ENCODE results near the gene CUEDC1. TPM values are rescaled to one million over a fixed set of nuclear protein-coding genes. Genes with fewer than 3 reads are reported as not detected.

The CUEDC1 gene
- total and polyA plus RNA-seq, 2 of the 13 experiments (the other 11 are each of a cell fraction or from before 2014, with no cell fraction given), result 7.4 to 12.9 TPM

DNA sequence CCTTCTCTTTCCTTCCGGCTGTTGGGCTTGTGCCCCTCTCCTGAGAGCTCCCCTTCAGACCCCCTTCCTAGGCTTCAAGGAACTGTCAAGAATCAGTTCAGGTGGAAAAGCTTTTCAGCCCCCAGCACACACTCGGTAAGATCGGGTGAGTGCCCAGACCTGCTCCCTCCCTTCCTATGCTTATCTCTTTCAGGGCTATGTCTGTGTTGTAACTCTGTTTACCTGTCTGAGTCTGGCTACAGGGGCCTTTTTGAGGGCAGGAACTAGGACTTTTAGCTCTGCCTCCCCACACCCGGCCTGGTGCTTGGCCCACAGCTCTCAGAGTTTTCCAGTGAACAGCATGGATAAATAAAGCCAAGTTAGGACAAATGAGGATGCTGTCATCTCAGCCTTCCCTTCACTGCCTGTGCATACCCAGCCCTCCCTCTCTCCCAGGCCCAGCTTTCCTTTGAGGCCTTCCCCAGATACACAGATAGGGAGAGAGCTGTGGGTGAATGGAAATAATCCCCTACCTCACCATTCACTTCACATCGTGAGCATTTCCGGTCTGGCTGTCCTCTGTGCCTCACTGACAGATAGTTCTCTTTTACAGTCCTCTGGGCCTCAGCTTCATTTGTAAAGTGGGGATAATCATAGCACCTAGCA, 99.7 kb downstream of the CUEDC1 start (continued):
- TF ChIP-seq, protein P1, sequence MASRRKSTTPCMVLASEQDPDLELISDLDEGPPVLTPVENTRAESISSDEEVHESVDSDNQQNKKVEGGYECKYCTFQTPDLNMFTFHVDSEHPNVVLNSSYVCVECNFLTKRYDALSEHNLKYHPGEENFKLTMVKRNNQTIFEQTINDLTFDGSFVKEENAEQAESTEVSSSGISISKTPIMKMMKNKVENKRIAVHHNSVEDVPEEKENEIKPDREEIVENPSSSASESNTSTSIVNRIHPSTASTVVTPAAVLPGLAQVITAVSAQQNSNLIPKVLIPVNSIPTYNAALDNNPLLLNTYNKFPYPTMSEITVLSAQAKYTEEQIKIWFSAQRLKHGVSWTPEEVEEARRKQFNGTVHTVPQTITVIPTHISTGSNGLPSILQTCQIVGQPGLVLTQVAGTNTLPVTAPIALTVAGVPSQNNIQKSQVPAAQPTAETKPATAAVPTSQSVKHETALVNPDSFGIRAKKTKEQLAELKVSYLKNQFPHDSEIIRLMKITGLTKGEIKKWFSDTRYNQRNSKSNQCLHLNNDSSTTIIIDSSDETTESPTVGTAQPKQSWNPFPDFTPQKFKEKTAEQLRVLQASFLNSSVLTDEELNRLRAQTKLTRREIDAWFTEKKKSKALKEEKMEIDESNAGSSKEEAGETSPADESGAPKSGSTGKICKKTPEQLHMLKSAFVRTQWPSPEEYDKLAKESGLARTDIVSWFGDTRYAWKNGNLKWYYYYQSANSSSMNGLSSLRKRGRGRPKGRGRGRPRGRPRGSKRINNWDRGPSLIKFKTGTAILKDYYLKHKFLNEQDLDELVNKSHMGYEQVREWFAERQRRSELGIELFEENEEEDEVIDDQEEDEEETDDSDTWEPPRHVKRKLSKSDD (CRISPR knock-in tag; IDR thresholded peaks at IDR 0.05; ENCODE audit: low read depth), result no peak
- TF ChIP-seq, protein P2, sequence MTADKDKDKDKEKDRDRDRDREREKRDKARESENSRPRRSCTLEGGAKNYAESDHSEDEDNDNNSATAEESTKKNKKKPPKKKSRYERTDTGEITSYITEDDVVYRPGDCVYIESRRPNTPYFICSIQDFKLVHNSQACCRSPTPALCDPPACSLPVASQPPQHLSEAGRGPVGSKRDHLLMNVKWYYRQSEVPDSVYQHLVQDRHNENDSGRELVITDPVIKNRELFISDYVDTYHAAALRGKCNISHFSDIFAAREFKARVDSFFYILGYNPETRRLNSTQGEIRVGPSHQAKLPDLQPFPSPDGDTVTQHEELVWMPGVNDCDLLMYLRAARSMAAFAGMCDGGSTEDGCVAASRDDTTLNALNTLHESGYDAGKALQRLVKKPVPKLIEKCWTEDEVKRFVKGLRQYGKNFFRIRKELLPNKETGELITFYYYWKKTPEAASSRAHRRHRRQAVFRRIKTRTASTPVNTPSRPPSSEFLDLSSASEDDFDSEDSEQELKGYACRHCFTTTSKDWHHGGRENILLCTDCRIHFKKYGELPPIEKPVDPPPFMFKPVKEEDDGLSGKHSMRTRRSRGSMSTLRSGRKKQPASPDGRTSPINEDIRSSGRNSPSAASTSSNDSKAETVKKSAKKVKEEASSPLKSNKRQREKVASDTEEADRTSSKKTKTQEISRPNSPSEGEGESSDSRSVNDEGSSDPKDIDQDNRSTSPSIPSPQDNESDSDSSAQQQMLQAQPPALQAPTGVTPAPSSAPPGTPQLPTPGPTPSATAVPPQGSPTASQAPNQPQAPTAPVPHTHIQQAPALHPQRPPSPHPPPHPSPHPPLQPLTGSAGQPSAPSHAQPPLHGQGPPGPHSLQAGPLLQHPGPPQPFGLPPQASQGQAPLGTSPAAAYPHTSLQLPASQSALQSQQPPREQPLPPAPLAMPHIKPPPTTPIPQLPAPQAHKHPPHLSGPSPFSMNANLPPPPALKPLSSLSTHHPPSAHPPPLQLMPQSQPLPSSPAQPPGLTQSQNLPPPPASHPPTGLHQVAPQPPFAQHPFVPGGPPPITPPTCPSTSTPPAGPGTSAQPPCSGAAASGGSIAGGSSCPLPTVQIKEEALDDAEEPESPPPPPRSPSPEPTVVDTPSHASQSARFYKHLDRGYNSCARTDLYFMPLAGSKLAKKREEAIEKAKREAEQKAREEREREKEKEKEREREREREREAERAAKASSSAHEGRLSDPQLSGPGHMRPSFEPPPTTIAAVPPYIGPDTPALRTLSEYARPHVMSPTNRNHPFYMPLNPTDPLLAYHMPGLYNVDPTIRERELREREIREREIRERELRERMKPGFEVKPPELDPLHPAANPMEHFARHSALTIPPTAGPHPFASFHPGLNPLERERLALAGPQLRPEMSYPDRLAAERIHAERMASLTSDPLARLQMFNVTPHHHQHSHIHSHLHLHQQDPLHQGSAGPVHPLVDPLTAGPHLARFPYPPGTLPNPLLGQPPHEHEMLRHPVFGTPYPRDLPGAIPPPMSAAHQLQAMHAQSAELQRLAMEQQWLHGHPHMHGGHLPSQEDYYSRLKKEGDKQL (CRISPR knock-in tag; IDR thresholded peaks at IDR 0.05; ENCODE audit: low read depth), result peak; percentile 77
- TF ChIP-seq ZNF530 (CRISPR knock-in tag; IDR thresholded peaks at IDR 0.05; ENCODE audit: low read depth) (no peak), SMARCC2 (IDR thresholded peaks at IDR 0.05) (no peak), ZNF891 (CRISPR knock-in tag; IDR thresholded peaks at IDR 0.05) (no peak), RFX5 (IDR thresholded peaks at IDR 0.05; ENCODE audit: low read depth, low read length) (no peak), HNF4G (IDR thresholded peaks at IDR 0.05; ENCODE audit: borderline replicate concordance, low read depth, low read length) (peak; percentile 61; the same call in 1 of the 2 replicates), HNF4G (CRISPR knock-in tag; IDR thresholded peaks at IDR 0.05; ENCODE audit: borderline replicate concordance, low read depth) (no peak), ZNF549 (CRISPR knock-in tag; IDR thresholded peaks at IDR 0.05) (no peak), ZBTB7A (CRISPR knock-in tag; IDR thresholded peaks at IDR 0.05) (peak; percentile 64; the same call in 1 of the 2 replicates), ZSCAN31 (CRISPR knock-in tag; IDR thresholded peaks at IDR 0.05; ENCODE audit: low read depth) (0 out of 2 replicates have a peak, but pooled peaks have one; percentile 49), PPARG (CRISPR knock-in tag; conservative IDR thresholded peaks at IDR 0.05) (peak; percentile 68), RXRB (CRISPR knock-in tag; IDR thresholded peaks at IDR 0.05; ENCODE audit: borderline replicate concordance) (peak; percentile 94), GPN1 (CRISPR knock-in tag; IDR thresholded peaks at IDR 0.05; ENCODE audit: borderline replicate concordance) (no peak)
- TF ChIP-seq, protein P3, sequence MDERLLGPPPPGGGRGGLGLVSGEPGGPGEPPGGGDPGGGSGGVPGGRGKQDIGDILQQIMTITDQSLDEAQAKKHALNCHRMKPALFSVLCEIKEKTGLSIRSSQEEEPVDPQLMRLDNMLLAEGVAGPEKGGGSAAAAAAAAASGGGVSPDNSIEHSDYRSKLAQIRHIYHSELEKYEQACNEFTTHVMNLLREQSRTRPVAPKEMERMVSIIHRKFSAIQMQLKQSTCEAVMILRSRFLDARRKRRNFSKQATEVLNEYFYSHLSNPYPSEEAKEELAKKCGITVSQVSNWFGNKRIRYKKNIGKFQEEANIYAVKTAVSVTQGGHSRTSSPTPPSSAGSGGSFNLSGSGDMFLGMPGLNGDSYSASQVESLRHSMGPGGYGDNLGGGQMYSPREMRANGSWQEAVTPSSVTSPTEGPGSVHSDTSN (CRISPR knock-in tag; IDR thresholded peaks at IDR 0.05), result 0 out of 2 replicates have a peak, but pooled peaks have one; percentile 17
- TF ChIP-seq, protein P4, sequence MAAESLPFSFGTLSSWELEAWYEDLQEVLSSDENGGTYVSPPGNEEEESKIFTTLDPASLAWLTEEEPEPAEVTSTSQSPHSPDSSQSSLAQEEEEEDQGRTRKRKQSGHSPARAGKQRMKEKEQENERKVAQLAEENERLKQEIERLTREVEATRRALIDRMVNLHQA (CRISPR knock-in tag; IDR thresholded peaks at IDR 0.05), result no peak
- TF ChIP-seq, protein P5, sequence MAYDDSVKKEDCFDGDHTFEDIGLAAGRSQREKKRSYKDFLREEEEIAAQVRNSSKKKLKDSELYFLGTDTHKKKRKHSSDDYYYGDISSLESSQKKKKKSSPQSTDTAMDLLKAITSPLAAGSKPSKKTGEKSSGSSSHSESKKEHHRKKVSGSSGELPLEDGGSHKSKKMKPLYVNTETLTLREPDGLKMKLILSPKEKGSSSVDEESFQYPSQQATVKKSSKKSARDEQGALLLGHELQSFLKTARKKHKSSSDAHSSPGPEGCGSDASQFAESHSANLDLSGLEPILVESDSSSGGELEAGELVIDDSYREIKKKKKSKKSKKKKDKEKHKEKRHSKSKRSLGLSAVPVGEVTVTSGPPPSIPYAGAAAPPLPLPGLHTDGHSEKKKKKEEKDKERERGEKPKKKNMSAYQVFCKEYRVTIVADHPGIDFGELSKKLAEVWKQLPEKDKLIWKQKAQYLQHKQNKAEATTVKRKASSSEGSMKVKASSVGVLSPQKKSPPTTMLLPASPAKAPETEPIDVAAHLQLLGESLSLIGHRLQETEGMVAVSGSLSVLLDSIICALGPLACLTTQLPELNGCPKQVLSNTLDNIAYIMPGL (CRISPR knock-in tag; IDR thresholded peaks at IDR 0.05; ENCODE audit: borderline replicate concordance in 1 of 2, low read depth in 1 of 2), result peak; percentile 43; a peak in 3 of 4 replicates

All from HepG2 (cell line).